ENCODE measurements around the gene ARCN1.

DNA sequence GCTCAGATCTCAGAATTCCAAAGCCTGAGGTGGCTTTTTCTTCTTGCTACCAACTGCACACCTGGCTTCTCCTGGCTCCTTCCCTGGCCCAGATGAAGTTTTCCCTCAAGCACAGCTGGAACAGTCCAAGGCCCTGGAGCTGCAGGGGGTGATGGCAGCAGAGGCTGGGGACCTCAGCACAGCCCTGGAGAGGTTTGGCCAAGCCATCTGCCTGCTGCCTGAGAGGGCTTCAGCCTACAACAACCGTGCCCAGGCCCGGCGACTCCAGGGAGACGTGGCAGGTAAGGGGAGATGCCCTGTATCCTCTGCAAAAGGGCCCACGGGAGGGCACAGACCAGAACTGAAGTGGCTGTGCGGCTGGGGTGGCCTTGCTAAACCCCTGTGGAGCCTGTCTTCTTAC lies 43.7 kb upstream of the ARCN1 start:
- no peak for TF ChIP-seq POLR2A (IDR thresholded peaks at IDR 0.05)
- TF ChIP-seq CTCF (IDR thresholded peaks at IDR 0.05): no peak
- no peak for TF ChIP-seq EP300 (IDR thresholded peaks at IDR 0.05)
- TF ChIP-seq POLR2AphosphoS5 (IDR thresholded peaks at IDR 0.05): no peak
